ENCODE results near the gene EVI5.
"Not testable (repeated sequence)": the region's sequence is repeated elsewhere in the genome, so short reads cannot be mapped to it uniquely, and the experiment has no call there.

EVI5 gene

DNA sequence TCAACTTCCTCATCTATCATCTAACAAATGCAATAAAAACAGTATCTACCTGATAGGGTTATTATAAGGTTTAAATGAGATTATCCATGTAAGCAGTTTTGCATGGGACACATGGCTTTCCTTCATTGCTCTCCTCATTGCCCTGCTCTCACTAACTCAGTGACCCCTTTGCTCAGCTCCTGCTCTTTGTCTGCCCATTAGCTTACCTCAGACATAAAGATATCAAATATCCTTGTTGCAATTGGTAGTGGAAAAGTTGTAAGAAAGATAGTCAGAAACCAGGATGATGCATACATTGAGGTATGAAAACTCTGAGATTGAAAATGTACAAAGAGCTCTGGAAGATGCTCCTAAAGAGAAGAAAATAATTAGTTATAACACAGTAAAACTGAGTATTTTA, 89.8 kb downstream of the EVI5 start:
- no peak for DNase-seq (ENCODE audit: low read depth, low spot score)

DNA sequence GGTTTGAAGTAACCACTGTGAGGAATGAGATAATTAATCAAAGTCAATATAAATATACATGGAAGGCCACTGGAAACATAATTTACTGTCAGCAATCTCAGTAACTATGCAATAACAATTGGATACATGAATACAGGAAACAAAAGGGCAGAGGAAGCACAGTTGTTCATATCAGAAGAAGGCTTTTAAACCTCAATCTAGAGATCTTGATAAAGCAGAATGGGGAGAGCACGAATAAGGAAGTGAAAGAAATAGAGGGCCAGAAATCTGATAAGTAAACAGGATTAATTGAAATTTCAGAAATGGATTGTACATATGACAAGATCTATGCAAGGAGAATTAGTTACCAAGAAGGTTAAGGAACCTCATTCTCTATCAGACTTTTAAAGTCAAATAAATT, 93.0 kb downstream of the EVI5 start:
- no peak for DNase-seq (ENCODE audit: low read depth, low spot score)

DNA sequence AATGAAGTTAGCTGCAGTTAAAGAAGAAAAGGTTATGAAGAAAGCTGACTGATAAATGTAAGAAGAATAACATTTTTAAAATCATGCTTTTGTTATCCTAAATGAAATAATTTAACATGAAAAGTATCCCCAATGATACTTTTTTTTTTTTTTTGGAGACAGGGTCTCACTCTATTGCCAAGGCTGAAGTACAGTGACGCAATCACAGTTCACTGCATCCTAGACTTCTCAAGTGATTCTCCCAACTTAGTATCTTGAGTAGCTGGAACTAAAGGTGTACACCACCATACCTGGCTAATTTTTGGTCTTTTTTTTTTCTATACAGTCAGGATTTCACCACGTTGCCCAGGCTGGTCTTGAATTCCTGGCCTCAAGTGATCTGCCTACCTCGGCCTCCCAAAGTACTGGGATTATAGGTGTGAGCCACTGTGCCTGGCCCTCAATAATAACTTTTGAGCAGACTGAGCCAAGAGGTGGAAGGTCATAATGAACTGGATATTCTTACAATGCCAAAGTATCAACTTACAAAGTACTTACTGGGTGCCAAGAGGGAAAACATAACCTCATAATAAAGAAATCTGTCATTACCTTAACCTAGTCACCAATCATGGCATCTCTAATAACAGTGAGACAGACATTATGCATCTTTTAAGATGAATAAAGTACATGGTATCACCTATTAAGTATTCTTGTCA, 94.5 kb downstream of the EVI5 start:
- no peak for DNase-seq (ENCODE audit: low read depth, low spot score)

DNA sequence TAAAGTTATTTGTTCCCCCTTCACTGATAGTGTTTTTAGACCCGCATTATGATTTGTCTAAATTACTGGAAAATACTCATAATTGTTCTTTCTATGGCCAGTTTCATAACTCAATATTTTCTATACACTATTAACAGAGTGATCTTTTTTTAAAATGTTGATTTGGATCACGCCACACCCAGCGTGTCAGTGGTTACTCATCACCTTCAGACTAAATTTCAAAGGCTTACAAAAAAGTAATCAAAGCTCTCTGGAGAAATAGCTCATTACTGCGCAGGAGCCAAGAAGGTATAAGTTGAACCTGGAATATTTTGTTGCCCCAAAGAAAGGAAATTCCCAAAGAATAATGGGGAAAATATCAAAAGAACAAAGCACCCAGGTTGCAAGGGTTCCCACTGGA, 104.9 kb downstream of the EVI5 start:
- no peak for DNase-seq (ENCODE audit: low read depth, low spot score)

DNA sequence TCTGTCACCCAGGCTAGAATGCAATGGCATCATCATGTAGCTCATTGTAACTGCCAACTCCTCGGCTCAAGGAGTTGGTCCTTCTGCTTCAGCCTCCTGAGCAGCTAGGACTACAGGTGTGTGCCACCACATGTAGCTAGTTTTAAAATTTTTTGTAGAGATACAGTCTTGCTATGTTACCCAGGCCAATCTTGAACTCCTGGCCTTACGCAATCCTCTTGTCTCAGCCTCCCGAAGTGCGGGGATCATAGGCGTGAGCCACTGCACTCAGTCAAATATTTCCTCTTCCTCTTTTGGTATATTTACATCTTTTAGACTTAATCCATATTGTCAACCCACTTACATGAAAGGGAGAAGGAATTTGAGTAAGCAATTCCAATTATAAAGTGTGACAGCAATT, 121.1 kb downstream of the EVI5 start:
- no peak for DNase-seq (ENCODE audit: low read depth, low spot score)

DNA sequence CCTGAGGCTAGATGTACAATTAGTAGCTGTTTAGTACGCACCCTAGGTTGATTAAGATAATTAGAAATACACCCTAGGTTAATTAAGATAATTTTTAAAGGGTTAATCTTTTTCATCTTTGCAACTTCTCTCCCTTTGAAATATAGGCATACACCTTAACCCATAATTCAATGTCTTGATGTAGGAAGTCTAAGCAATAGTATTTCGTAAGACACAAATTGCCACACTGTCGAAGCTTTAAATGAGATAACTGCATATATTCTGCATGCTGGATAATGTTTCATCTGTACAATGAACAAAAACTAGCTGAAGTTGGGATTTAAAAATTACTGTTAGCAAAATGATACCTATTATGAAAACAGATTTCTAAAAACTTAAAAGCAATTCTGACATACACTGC, 122.9 kb downstream of the EVI5 start:
- DNase-seq (ENCODE audit: low read depth, low spot score), result no peak

DNA sequence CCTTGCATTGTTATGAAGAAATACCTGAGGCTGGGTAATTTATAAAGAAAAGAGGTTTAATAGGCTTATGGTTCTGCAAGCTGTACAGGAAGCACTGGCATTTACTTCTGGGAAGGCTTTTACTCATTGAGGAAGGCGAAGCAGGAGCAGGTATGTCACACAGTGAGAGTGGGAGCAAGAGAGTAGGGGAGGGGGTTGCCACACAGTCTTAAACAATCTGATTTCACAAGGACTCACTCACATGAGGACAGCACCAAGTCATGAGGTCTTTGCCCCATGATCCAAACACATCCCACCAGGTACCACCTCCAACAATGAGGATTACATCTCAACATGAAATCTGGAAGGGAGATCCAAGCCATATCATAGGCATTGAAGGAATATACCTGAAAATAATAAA, 127.2 kb downstream of the EVI5 start:
- no peak for DNase-seq (ENCODE audit: low read depth, low spot score)

DNA sequence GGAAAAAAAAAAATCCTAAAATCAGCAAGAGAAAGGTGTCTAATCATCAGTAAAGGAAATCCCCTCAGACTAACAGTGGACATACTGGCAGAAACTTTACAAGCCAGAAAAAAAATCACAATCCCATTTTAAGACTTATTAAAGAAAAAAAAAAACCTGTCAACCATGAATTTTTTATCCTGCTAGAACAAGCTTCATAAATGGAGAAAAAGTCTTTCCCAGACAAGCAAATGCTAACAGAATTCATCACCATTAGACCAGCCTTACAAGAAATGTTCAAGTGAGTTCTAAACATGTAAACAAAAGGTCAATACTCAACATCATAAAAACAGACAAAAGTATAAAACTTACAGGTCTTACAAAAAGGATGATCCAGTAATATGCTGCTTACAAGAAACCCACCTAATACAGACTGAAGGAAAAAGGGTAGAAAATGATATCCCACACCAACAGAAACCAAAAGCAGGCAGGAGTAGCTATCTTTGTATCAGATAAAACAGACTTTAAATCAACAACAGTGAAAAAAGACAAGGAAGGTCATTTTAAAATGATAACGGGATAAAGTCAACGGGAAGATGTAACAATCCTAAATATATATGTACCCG, 129.6 kb downstream of the EVI5 start:
- no peak for DNase-seq (ENCODE audit: low read depth, low spot score)

DNA sequence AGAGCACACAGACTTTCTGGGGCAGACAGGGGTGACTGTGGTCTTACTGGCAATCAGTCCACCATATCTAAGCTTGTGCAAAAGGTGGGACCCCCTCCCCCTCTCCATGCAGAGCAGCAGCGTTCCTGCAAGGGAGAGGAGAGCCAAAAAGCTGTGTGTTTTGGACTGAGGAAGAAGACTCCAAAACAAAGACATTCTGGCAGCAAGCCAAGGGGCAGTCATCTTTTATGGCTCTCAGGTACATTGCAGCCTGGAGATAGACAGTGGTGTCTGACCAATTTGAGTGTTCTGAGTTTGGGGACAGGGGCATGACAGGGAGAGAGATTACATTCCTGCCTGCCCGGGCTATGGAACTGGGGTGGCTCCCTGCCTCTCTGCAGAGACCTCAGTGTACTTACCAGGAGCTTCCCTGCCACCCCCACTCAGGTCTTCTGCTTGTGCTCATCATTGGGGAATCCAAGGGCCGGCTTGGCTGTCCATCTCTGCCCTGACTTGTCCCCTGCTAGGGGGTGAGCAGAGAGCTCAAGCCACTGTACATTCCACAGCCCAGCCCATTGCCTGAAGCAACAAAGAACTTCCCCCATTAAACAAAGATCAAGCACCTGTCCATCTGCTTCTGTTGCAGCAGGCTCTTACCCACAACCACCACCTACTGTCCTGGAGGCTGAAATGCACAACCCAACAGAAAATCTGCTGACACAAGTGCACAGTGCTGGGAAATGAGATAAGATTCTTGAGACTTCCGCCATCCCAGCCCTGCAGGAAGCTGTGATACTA, 131.1 kb downstream of the EVI5 start:
- no peak for DNase-seq (ENCODE audit: low read depth, low spot score)

DNA sequence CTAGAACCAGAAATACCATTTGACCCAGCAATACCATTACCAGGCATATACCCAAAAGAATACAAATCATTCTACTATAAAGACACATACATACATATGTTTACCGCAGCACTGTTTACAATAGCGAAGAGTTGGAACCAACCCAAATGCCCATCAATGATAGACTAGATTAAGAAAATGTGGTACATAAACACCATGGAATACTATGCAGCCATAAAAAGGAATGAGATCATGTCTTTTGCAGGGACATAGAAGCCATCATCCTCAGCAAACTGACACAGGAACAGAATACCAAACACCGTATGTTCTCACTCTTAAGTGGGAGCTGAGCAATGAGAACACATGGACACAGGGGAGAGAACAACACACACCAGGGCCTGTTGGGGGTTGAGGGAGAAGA, 144.2 kb downstream of the EVI5 start:
- DNase-seq (ENCODE audit: low read depth, low spot score), result not testable (repeated sequence)

DNA sequence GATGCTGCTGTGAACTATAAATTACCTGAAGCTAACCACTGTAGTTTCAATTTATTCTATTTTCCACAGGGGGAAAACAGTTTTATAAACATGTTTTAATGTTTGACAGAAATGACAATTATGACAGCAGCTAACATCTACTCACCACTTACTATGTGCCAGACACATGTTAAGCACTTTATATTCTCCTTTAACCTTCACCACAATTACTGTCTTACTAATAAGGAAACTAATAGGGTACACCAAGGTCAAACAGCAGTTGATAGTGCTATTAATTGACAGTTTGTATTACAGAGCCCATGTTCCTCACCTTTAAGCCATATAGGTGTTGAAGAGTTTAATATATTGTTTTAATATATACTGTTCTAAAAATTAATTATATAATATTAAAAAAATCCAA, 146.4 kb downstream of the EVI5 start:
- DNase-seq (ENCODE audit: low read depth, low spot score), result no peak

DNA sequence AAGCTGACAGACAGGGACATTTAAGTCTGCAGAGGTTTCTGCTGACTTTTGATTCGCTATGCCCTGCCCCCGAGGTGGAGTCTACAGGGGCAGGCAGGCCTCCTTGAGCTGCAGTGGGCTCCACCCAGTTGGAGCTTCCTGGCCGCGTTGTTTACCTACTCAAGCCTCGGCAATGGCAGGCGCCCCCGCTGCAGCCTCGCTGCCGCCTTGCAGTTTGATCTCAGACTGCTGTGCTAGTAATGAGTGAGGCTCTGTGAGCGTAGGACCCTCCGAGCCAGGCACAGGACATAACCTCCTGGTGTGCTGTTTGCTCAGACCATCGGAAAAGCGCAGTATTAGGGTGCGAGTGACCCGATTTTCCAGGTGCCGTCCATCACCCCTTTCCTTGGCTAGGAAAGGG, 149.7 kb downstream of the EVI5 start:
- not testable (repeated sequence) for DNase-seq (ENCODE audit: low read depth, low spot score)

DNA sequence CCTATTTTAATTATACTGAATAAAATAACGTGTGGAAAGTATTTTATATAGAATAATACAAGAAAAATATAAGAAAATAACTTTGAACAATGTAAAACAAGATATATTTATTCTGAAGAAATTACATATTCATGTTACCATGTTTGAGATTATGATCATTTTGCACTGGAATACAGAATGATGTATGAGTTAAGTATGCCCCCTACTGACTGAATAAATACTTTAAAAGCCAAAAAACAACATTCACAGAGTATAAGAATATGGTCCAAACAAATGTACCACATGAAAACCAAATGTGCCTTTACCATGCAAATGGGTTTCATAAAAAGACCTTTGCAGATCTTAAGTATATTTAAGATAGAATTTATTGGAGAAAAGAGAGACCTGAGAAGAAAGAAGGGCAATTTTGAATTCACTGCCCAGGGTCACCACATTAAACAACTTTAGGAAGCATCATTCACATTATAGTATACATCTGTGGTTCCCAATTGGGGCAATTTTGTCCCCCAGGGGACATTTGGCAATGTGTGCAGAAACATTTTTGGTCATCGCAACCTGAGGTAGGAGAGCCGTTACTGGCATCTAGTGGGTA, 161.6 kb downstream of the EVI5 start:
- DNase-seq (ENCODE audit: low read depth, low spot score), result no peak

DNA sequence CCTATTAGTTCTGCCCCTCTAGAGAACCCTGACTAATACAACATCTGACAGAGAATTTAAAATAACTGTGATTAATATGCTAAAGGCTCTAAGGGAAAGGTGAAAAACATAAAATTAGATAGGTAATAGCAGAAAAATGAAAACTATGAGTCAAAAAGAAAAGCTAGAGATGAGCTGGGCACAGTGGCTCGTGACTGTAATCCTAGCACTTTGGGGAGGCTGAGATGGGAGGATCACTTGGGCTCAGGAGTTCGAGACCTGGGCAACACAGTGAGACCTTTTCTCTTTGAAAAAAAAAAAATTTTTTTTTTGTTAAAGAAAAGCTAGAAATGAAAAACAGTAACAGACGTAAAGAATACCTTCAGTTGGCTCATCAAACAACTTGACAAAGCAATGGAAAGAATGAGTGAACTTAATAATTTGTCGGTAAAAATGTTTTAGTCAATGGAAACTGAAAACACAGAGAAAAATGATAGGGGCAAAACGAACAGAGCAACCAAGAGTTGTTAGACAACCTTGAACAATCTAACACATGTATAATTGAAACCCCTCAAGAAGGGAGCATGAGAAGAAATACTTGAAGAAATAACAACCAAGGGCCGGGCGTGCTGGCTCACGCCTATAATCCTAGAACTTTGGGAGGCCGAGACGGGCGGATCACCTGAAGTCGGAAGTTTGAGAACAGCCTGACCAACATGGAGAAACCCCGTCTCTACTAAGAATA, 165.3 kb downstream of the EVI5 start:
- DNase-seq (ENCODE audit: low read depth, low spot score), result no peak

DNA sequence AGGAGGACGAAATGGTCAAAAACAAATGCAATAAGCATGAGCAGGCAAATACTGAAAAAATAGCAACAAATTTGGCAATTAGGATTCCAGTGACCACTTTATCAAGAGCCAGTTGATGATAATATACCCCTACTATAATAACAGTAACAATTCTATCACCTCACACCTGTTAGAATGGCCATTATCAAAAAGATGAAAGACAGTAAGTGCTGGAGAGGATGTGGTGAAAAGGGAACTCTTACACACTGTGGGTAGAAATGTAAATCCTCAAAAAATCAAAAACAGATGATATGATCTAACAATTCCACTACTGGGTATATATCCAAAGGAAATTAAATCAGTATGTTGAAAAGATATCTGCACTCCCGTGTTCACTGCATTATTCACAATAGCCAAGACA, 183.9 kb downstream of the EVI5 start:
- DNase-seq (ENCODE audit: low read depth, low spot score), result no peak

DNA sequence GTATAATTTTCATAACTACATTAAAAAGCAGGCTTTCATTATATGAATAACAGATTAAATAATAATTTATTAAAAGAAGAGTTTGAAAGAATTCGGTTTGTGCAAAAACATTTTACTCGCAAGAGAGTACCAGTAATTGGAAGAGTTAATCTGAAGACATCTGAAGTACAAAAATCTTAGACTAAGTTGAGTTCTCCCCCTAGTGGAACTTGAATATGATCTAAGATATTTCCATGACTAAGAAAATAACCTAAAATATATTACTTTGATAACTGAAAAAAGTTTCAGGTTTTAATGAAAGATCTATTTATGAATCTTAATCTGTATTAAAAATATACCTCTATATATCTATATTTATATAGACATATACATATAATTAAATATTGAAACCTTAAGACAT, 185.7 kb downstream of the EVI5 start:
- no peak for DNase-seq (ENCODE audit: low read depth, low spot score)

DNA sequence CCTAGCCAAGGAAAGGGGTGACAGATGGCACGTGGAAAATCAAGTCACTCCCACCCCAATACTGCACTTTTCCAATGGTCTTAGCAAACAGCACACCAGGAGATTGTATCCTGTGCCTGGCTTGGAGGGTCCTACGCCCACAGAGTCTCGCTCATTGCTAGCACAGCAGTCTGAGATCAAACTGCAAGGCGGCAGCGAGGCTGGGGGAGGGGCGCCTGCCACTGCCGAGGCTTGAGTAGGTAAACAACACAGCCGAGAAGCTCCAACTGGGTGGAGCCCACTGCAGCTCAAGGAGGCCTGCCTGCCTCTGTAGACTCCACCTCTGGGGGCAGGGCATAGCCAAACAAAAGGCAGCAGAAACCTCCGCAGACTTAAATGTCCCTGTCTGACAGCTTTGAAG, 195.5 kb downstream of the EVI5 start:
- DNase-seq (ENCODE audit: low read depth, low spot score), result not testable (repeated sequence)

DNA sequence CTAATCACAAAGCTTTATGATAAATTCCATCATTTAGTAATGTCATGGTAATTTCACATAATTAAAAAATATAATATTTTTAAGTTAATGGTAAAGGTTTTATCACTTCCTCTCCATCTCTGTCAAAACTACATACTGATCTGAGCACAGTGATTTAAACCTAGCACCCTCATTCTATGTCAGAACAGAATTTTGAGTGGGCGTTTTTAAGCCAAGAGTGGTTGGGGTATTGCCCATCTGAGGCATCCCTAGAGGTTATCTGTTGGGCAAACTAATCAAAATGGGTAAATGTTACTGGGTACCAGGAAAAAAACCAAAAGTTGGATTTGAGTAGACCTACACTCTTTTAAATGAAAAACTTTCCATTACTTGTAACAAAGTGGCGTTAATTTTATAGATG, 197.5 kb downstream of the EVI5 start:
- DNase-seq (ENCODE audit: low read depth, low spot score), result no peak

DNA sequence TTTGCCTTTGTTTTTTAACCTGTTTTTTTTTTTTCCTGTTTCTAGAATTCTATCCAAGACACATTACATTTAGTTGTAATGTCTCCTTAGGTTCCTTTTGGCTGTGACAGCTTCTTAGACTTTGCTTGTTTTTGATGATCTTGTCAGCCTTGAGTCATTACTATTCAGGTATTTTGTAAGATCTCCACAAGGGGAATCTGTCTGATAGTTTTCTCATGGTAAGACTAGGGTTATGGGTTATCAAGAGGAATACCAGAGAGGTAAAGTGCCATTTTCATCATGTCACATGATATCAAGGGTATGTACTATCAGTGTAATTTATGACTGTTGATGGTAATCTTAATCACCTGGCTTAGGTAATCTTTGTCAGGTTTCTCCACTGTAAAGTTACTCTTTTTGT, 199.1 kb downstream of the EVI5 start:
- no peak for DNase-seq (ENCODE audit: low read depth, low spot score)

DNA sequence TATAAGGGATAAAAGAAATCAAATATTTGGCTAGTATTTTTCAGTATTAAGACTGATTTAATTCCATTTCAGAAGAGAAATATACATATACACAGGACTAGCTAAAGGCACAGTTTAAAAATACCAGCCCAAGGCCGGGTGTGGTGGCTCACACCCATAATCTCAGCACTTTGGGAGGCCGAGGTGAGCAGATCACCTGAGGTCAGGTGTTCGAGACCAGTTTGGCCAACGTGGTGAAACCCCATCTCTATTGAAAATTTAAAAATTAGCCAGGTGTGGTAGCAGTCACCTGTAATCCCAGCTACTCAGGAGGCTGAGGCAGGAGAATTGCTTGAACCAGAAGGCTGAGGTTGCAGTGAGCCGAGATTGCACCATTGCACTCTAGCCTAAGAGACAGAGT, 200.1 kb downstream of the EVI5 start:
- DNase-seq (ENCODE audit: low read depth, low spot score), result not testable (repeated sequence)

DNA sequence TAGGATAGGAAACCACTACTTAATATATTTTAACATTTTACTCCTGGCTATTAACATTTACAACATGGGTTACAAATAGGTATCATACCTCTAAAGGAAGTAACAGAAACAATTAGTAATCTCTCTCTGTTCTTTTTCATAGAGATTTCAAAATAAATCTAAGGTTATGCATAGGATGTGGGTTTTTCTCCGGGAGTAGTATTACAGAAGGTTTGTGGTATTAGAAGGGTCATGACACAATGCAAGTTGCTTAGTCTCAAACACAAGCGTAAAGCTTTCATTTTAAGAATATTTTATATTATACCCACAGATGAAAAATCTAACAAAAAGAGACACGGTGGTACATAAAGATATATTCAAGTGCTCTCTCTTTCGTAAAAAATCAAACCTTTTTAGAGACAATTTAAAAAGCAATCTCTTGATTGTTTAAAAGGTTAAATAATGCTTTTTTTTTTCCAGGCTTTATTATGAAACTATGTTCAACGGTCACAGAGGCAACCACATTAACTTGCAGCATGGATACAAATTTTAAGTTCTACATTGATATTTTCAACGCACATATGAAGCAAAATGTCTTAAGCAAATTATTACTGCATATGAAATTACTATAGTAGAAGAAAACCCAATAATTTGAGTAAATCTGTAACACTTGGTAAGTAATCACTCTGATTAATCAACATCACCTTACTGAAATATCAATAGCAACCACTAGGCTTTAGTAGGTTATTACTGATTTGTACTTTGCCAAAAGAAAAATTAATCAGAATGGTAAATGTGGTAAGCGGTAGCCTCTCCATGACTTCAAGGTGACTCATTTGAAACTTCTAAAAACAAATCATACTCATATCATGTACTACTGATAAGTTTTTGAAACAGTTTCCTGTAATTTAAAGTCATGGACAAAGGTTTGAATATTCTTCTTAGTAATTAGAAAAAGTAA, 200.8 kb downstream of the EVI5 start:
- no peak for DNase-seq (ENCODE audit: low read depth, low spot score)

All from activated CD4-positive, CD25-positive, alpha-beta regulatory T cell treated with anti-CD3 and anti-CD28 coated beads, Interleukin-2, amount 50 U/mL, for 16 hours (primary cell).